Epithelial cell of prostate (primary cell): ENCODE results near the gene CAMSAP1.
"Not testable (repeated sequence)": the region's sequence is repeated elsewhere in the genome, so short reads cannot be mapped to it uniquely, and the experiment has no call there.

Experiments
- DNase-seq: peaks from one replicate; pipeline ENCODE4 v3.0.0-alpha.2; 2011; ENCODE audit warnings: low read depth, low spot score
- H3K27ac ChIP-seq: fragments of 450-650 bp; 2 replicates; pipeline ENCODE4 v1.5.1; 2017; ENCODE audit warnings: mild to moderate bottlenecking

Gene CAMSAP1

DNA sequence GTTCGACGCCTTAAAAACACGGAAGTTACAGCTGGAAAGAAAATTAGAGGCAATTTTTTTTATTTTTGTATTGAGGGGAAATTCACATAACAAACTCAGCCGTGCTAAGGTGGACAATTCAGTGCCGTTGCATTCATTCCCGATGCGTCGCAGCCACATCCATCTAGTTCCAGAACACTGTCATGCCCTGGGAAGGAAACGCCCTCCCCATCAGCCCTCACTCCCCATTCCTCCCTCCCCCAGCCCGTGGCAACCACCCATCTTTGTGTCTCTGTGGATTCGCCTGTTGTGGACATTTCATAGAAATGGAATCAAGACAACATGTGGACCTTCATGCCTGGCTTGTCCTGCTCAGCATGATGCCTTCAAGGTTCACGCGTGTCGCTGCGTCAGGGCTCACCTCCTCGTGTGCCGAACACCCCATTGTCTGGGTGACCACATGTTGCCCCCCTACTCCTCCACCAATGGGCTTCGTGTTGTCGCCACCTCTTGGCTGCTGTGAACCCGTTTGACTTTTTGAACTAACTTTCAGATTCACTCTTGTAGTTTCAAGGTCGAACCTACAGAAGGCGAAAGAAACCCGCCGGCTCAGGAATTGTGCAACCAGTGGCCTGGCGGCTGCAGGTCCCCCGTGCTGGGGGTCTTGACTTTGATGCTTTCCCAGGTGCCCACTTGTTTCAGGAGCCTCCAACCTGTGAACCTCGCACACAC lies 17.4 kb upstream of the CAMSAP1 start:
- no peak for DNase-seq
- no peak overlapping the region for H3K27ac ChIP-seq

GRCh38 chr9:135923508-135923907 lies 16.2 kb upstream of the CAMSAP1 start:
- H3K27ac ChIP-seq, result no peak overlapping the region
- no peak for DNase-seq

DNA sequence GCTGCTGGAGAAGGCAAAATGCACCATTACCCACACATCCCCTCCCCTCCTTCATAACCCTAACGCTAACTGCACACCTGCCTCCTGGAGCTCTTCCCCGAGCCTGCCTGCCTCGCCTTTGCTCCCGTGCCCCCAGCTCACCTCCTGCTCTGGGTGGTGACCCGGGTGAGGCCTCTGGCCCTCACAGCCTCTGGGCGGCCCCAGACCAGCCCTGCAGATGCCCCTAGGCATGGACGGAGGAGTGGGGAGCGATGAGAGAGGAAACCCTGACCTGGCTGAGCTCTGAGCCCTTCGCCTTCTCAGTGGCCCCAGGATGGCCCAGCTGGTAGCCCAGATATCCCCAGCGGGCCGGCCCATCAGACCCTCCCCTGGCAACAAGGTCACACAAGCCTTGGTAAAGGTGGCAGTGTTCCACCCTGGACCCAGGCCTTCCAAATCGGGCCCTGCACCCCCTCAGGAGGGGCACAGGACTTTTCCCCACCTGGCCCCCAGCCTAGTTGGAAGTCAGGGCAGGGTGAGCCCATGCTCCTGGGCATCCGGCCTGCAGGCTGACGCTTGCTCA lies 14.5 kb upstream of the CAMSAP1 start:
- no peak overlapping the region for H3K27ac ChIP-seq
- no peak for DNase-seq

GRCh38 chr9:135920973-135921585 lies 13.7 kb upstream of the CAMSAP1 start:
- DNase-seq, result no peak
- no peak overlapping the region for H3K27ac ChIP-seq

DNA sequence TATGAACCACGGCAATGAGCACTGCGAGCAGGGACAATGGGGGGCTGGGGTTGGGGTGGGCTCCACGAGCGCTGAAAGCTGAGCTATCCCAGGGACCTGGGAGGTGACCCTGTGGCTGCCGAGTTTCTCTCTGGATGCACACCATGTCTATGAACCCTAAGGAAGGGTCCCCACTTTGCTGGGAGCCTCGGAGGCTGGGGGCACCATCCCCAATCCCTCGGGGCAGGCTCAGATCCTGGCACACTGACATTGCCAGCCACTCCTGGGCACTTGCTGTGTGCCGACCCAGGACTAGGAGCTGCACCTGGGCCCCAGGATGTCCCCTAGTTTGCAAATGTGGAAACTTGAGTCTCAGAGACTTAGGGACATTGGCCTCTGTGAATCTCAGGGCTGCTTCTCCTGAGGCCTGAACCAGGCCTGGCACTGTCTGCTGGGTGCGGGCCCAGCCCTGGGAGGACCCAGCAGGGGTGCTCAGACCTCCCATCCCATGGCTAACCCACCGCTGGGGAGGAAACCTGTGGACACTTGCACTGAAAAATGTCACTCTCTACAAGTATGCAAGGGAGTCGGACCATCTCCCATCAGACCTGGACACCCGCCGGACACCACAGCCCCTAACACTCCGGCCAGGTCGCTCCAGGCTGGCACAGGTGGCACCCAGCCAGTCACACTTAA lies 13.0 kb upstream of the CAMSAP1 start:
- no peak for DNase-seq
- no peak overlapping the region for H3K27ac ChIP-seq

- DNase-seq, result no peak
- no peak overlapping the region for H3K27ac ChIP-seq
Observed at GRCh38 chr9:135919318-135919890, 12.1 kb upstream of the CAMSAP1 start.

GRCh38 chr9:135916227-135916626 lies 8.9 kb upstream of the CAMSAP1 start:
- H3K27ac ChIP-seq, DNase-seq: not testable (repeated sequence)

GRCh38 chr9:135914921-135915320 lies 7.6 kb upstream of the CAMSAP1 start:
- no peak for DNase-seq

GRCh38 chr9:135911233-135911632 lies 3.9 kb upstream of the CAMSAP1 start:
- DNase-seq, H3K27ac ChIP-seq: not testable (repeated sequence)

More at GRCh38 chr9:135914921-135915320, 7.6 kb upstream of the CAMSAP1 start:
- H3K27ac ChIP-seq, result no peak overlapping the region

- H3K27ac ChIP-seq, result no peak overlapping the region
- no peak for DNase-seq
Observed at GRCh38 chr9:135910757-135911156, 3.4 kb upstream of the CAMSAP1 start.

- H3K27ac ChIP-seq, result no peak overlapping the region
Observed at GRCh38 chr9:135910216-135910615, 2.9 kb upstream of the CAMSAP1 start.

DNA sequence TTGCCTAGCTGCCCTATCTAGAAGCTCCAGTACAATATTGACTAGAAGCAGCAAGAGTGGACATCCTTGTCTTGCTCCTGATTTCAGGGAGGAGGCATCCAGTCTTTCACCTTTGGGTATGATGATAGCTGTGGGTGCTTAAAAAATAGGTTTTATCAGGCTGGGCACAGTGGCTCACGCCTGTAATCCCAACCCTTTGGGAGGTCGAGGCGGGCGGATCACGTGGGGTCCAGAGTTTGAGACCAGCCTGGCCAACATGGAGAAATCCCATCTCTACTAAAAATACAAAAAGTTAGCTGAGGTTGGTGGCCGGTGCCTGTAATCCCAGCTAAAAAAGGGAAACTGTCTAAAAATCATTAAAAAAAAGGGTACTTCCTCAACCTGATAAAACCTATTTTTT lies 2.0 kb upstream of the CAMSAP1 start:
- DNase-seq, result no peak
- H3K27ac ChIP-seq, result no peak overlapping the region

More at GRCh38 chr9:135910216-135910615, 2.9 kb upstream of the CAMSAP1 start:
- DNase-seq, result no peak

DNA sequence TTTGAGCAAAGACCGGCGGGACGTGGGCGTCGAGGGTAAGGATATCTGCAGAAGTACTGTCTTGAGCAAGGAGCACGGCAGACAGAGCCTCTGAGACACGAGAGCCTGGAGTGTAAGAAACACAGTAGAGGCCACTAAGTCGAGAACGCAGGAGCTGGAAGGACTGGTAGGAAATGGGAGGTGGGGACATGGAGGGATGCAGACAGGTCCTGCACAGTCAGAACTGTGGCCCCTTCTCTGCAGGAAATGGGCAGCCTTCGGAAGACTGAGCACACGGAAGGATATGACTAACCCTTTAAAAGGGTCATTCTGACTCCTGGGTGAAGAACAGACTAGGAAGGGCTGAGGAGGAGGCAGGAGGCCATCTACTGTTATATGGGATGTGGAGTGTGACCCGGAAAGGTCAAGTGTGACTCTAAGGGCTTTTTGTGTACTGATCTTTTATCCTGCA lies 1.4 kb upstream of the CAMSAP1 start:
- DNase-seq, result no peak
- no peak overlapping the region for H3K27ac ChIP-seq

- DNase-seq, result no peak
Observed at GRCh38 chr9:135908093-135908753, 877 bp upstream of the CAMSAP1 start.

DNA sequence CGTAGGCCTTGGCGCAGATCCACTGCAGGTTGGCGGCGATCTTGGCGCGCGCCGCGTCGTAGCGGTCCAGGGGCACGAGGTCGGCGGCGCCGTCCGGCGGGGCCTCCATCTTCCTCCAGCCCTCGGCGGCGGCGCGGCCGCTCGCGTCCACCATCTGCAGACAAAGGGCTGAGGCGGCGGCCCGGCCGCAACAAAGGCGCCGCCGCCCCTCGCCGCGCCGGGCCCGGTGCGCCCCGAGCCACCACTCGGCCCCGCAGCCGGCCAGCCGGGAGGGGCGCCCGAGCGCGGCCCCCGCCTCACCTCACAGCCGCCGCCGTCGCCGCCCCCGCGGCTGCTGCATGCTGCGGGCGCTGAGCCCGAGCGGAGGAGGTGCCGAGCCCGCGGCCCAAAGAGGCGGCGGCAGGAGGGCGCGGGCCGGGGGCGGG lies 328 bp downstream of the CAMSAP1 start:
- H3K27ac ChIP-seq, result peak overlapping the region; percentile 94
- no peak for DNase-seq

More at GRCh38 chr9:135908093-135908753, 877 bp upstream of the CAMSAP1 start:
- peak overlapping the region; percentile 62 for H3K27ac ChIP-seq

- no peak for DNase-seq
- peak overlapping the region; percentile 94 for H3K27ac ChIP-seq
Observed at GRCh38 chr9:135906291-135907005, 898 bp downstream of the CAMSAP1 start.

DNA sequence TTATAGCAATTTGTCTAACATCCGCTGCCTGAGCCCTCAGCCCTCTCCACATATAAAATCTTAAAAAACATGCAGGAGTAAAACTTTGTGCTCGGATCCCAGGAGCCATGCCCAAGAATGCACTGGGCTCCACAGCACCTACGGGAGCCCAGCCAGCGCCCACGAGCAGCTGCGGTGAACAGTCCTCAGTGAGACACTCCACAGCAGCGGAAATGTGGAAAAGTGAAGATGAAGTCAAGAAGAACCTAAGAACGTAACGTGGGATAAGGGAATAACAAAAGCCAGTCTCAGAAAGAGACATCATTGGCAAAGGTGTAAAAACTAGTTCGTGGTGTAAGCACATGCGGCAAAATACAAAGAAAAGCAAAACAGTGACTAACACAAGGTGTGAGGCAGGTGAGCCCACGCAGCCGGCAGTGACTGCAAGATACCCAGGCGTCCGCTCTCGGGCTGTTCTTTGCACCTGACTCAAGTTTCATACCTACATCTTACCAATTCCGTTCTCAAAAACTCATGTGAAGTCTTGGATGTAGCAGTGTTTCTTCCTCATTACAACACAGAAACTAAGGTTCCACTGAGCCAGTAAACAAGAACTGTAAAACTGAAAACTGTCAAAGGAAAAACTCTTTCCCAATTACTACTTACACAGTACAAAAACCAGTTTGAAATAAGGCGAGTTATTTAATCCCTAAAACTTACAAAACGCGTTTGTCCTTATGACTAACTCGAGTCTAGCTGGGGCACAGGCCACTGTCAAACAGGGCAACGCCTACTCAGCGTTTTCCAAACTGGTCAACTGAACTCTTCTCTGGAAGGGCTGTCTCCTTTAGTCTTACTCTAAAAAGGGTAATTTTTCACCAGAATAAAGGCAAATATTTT lies 1.7 kb downstream of the CAMSAP1 start:
- peak overlapping the region; percentile 94 for H3K27ac ChIP-seq

DNA sequence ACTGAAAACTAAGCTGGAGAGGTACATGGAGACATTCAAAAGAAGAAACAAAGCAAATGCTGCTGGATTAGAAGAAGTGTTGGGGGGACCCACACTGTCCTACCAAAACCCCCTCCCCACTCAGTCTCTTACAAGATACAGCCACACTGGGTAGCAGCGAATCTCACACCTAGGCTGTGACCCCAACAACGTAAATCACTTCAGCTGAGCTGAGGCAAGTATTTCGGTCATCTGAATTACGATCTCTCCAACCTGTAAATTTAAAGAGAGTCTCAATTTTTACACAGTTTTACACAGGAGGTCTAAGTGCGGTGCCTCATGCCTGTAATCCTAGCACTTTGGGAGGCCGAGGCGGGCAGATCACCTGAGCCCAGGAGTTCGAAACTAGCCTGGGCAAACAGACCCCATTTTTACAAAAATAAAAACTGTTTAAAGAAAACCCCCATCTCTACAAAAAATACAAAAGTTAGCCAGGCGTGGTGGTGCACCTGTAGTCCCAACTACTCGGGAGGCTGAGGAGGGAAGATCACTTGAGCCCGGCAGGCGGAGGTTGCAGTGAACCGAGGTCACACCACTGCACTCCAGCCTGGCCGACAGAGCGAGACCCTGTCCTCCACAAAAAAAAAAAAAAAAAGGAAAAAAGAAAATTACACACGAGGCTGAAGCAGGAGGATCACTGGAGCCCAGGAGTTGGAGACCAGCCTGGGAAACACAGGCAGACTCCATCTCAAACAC lies 3.4 kb downstream of the CAMSAP1 start:
- DNase-seq, result no peak
- peak overlapping the region; percentile 94 for H3K27ac ChIP-seq

More for the DNA sequence above, 1.7 kb downstream of the CAMSAP1 start:
- DNase-seq, result peak; percentile 84
